Measurements from ENCODE around the gene GNG10. TPM values are rescaled to one million over a fixed set of nuclear protein-coding genes. Genes with fewer than 3 reads are reported as not detected.

The GNG10 gene
- total RNA-seq, 2 experiments from 2014 or later = 20.6 to 21.1 TPM

DNA sequence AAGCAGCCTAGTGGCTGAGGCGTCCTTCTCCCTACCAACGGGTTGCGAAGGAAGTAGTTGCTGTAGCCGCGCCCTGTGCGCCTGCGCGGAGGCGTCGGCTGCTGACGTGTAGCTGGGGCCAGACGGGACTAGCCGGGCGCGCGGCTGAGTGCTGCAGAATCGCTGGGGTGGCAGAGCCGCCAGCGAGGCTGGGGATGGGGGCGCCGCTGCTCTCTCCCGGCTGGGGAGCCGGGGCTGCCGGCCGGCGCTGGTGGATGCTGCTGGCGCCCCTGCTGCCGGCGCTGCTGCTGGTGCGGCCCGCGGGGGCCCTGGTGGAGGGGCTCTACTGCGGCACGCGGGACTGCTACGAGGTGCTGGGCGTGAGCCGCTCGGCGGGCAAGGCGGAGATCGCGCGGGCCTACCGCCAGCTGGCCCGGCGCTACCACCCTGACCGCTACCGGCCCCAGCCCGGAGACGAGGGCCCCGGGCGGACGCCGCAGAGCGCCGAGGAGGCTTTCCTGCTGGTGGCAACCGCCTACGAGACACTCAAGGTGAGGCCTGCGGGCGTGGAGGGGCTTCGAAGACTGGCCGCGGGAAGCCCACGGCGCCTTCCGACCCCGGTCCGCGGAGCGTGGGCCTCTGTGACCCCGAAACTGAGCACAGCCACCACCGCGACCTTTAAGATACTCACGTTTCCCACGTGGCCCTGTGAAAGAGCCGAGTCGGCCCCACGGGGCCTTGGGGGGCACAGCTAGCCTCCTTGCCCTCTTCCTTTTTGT, 30.0 kb upstream of the GNG10 start, which contains the start of gene DNAJC25:
Gene DNAJC25 (plus strand): TSS at position 121 of the 758 bp plus-strand sequence. CDS start 74 bp downstream, at position 195.
- Mint-ChIP-seq H3K27me3 (ENCODE audit: low read depth) (no peaks in the 10 kb centered on the region), H3K9me3 (no peaks in the 10 kb centered on the region), H3K27ac (peak within 1 kb of the TSS; percentile 79), H3K4me1 (ENCODE audit: low read depth) (peaks cover 42% of the 10 kb centered on the region), H3K36me3 (ENCODE audit: low read depth) (peaks cover 12% of the 10 kb centered on the region), H3K4me3 (peak within 1 kb of the TSS; percentile 92)
- intact Hi-C loops (cut with micrococcal nuclease) = loop anchor here (1.0 to 10.0 kb wide), 11 partner anchors 30 to 1374 kb away; partner anchors contain the start of genes GNG10, PTBP3, SNX30 and TXN
- peak; percentile 97 for DNase-seq
- CTCF ChIA-PET = interaction anchor here (0.9 kb wide), 1 partner anchor 10 kb away, joined by 4 read pairs; no protein-coding TSS in a partner anchor

DNA sequence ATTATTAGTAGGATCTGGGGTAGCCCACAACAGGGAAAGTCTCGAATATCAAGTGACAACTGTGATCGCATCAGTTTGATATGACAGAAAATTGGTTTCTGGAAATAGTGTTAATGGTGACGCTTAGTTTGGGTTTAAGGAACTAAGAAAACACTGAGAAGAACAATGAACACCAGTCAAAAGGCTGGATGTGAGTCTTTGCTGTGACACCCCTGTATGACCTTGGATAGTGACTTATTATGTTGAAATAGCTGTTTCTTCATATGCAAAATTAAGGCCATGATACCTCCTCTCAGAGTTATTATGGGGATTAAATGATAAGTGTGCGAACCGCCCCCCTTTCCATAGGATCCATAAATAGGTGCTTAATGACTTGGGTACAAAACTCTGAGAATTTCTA, 29.3 kb upstream of the GNG10 start:
- peaks cover 42% of the 10 kb centered on the region for H3K4me1 Mint-ChIP-seq (ENCODE audit: low read depth)

DNA sequence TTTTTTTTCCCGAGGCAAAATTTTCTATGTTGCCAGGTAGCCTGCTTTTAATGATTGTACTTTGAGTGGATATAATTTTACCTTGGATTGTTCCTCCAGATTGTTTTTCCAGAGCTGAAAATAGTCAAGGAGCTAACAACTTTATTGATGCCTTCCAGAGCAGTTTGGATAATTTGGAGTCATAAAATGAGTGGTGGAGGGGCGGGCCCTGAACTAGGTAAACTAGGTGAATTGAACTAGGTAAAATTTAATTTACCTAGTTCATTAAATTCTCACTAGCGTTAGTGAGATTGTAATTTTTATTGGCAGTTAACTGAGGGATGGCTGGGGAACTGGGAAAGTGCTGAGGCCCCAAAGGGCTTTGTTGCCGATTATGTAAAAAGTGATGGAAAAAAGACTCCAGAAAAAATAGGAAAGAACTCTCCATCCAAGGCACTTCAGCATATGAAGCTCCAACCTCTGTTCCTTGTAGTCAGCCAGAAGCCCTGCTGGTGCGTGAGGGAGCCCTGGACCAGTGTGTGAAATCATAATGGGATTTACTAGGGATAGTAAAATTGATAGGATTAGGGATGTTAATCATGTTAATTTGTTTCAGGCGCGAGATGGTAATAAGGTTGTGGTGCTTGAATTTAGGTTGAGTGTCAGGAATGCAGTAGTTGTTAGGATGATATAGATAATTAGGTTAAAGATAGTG, 28.6 kb upstream of the GNG10 start:
- Mint-ChIP-seq H3K27ac (no peak overlapping the region), H3K9me3 (no peaks in the 10 kb centered on the region), H3K27me3 (ENCODE audit: low read depth) (no peaks in the 10 kb centered on the region), H3K36me3 (ENCODE audit: low read depth) (peaks cover 12% of the 10 kb centered on the region), H3K4me1 (ENCODE audit: low read depth) (peaks cover 42% of the 10 kb centered on the region), H3K4me3 (peak overlapping the region; percentile 90)
- no peak for DNase-seq
- intact Hi-C loops (cut with micrococcal nuclease) = loop anchor here (5.0 to 10.0 kb wide), 3 partner anchors 284 to 1376 kb away; partner anchors contain the start of genes SNX30 and TXN
- CTCF ChIA-PET = no interaction called here

More for the DNA sequence above, 29.3 kb upstream of the GNG10 start:
- H3K36me3 Mint-ChIP-seq (ENCODE audit: low read depth) = peaks cover 12% of the 10 kb centered on the region
- H3K27ac Mint-ChIP-seq = peak overlapping the region; percentile 75
- no peaks in the 10 kb centered on the region for H3K9me3 Mint-ChIP-seq
- H3K27me3 Mint-ChIP-seq (ENCODE audit: low read depth) = no peaks in the 10 kb centered on the region
- H3K4me3 Mint-ChIP-seq = peak overlapping the region; percentile 90
- no peak for DNase-seq
- intact Hi-C loops (cut with micrococcal nuclease) = loop anchor here (5.0 to 10.0 kb wide), 3 partner anchors 285 to 1375 kb away; partner anchors contain the start of genes SNX30 and TXN
- CTCF ChIA-PET = no interaction called here

DNA sequence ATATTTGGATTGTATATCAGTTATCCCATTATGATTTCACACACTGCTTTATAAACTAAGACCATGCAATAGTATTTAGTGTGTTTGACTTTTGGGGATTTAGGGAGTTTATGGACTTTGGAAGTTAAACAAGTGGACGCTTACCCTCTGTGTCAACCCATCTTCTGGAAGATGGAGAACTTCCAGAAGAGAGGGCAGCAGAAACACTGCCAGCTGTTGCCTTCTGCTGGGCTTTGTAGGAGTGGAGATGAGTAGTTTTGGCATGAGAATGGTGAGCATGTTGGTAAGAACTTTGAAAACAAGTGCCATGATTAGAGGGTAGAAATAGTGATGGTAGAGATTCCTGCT, 28.0 kb upstream of the GNG10 start:
- H3K4me3 Mint-ChIP-seq = peak overlapping the region; percentile 90
- H3K27me3 Mint-ChIP-seq (ENCODE audit: low read depth) = no peaks in the 10 kb centered on the region
- no peaks in the 10 kb centered on the region for H3K9me3 Mint-ChIP-seq
- no peak overlapping the region for H3K27ac Mint-ChIP-seq
- CTCF ChIA-PET = no interaction called here
- peaks cover 12% of the 10 kb centered on the region for H3K36me3 Mint-ChIP-seq (ENCODE audit: low read depth)
- peaks cover 42% of the 10 kb centered on the region for H3K4me1 Mint-ChIP-seq (ENCODE audit: low read depth)
- no peak for DNase-seq
- intact Hi-C loops (cut with micrococcal nuclease) = loop anchor here (5.0 to 10.0 kb wide), 3 partner anchors 284 to 1376 kb away; partner anchors contain the start of genes SNX30 and TXN

DNA sequence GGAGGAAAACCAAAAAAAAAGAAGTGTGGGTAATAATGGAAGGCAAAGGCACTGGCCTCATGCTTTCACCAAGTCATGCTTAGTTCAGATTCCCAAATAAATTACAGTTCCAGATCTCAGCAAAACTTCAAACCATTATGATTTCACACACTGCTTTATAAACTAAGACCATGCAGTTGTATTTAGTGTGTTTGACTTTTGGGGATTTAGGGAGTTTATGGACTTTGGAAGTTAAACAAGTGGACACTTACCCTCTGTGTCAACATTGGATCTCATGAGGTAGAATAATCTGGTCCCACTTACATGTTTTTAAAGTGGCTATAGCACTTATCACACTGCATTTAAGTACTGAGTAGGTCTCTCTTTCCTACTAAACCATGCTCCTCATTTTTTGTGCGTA, 26.5 kb upstream of the GNG10 start:
- Mint-ChIP-seq H3K36me3 (ENCODE audit: low read depth) (peaks cover 12% of the 10 kb centered on the region), H3K4me3 (no peak overlapping the region), H3K27ac (no peak overlapping the region), H3K27me3 (ENCODE audit: low read depth) (no peaks in the 10 kb centered on the region), H3K4me1 (ENCODE audit: low read depth) (peaks cover 42% of the 10 kb centered on the region), H3K9me3 (no peaks in the 10 kb centered on the region)
- intact Hi-C loops (cut with micrococcal nuclease) = loop anchor here (5.0 to 10.0 kb wide), 3 partner anchors 282 to 1378 kb away; partner anchors contain the start of genes SNX30 and TXN
- CTCF ChIA-PET = no interaction called here
- DNase-seq = no peak

DNA sequence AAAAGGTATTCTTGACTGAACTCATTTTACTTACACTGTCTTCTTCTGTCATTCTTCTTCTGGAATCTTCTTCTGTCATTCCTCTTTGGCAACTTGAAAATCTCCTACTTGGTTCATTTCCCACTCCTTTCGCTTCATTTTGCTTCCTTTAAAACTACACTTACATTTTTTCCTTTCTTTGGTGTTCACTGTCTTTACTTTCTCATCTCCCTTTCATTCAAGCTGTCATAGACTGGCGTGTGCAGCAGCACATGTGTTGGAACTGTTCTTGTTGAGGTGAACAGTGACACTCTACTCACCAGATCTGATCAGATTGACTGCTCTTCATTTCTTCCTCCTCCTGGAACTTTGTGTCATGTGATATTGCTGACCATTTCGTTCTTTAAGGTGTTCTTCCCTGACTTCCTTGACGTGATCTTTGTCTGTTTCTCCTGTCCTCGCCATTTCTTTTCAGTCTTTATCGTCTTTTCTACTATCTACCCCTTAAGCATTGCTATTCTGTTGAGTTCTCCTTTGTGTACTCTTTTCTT, 23.9 kb upstream of the GNG10 start:
- no peaks in the 10 kb centered on the region for H3K9me3 Mint-ChIP-seq
- CTCF ChIA-PET = no interaction called here
- peaks cover 37% of the 10 kb centered on the region for H3K4me1 Mint-ChIP-seq (ENCODE audit: low read depth)
- H3K27me3 Mint-ChIP-seq (ENCODE audit: low read depth) = no peaks in the 10 kb centered on the region
- intact Hi-C loops (cut with micrococcal nuclease) = loop anchor here (10.0 kb wide), 1 partner anchor 1117 kb away; the partner anchor contains the start of gene SNX30
- no peak overlapping the region for H3K4me3 Mint-ChIP-seq
- DNase-seq = no peak
- peaks cover 5% of the 10 kb centered on the region for H3K36me3 Mint-ChIP-seq (ENCODE audit: low read depth)
- no peak overlapping the region for H3K27ac Mint-ChIP-seq

DNA sequence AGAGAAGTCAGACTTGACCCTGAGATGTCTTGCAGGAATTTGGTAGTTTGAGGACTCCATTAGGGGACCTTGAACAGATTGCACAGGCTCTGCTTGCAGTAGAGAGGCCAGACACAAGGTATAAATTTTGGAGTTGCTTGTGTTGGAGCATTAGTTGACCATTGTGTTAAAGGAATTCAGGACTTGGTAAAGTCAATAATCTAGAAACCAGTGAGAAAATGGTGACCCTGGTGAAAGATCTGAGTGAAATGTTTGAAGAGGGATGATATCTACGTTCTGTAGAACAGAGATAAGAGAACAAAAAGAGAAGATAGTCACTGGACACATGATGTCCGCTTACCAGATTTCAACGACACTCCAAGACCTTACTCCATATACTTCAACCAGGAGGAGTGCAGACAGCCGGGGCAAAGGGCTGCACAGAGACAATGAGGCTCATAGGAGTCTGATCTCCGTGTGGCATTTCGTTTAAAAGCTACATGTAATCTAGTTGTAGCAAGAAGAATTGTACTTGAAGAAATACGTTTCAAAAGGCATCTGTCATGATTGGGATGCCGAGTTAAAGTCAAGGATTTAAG, 17.1 kb upstream of the GNG10 start:
- no peaks in the 10 kb centered on the region for H3K9me3 Mint-ChIP-seq
- DNase-seq = no peak
- peaks cover 24% of the 10 kb centered on the region for H3K36me3 Mint-ChIP-seq (ENCODE audit: low read depth)
- no peak overlapping the region for H3K27ac Mint-ChIP-seq
- no peaks in the 10 kb centered on the region for H3K4me1 Mint-ChIP-seq (ENCODE audit: low read depth)
- intact Hi-C loops (cut with micrococcal nuclease) = no loop called here
- no peak overlapping the region for H3K4me3 Mint-ChIP-seq
- no peaks in the 10 kb centered on the region for H3K27me3 Mint-ChIP-seq (ENCODE audit: low read depth)
- CTCF ChIA-PET = interaction anchor here (0.6 to 0.9 kb wide), 3 partner anchors 16 to 31 kb away, joined by 3 to 6 read pairs (median 5); no protein-coding TSS in a partner anchor

DNA sequence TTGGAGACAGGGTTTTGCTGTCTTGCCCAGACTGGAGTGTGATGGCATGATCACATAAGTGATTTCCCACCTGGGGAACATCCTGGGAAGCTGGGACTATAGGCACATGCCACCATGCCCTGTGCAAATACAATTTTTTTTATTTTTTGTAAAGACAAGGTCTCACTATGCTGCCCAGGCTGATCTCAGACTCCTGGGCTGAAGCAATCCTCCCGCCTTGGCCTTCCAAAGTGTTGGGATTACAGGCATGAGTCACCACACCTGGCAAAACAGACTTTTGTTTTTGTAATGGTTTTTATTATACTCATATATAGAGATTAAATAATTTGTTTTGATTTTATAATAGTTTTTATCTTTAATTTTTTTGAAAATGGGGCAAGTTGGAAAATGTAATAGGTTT, 15.6 kb upstream of the GNG10 start:
- DNase-seq = no peak
- peaks cover 30% of the 10 kb centered on the region for H3K36me3 Mint-ChIP-seq (ENCODE audit: low read depth)
- intact Hi-C loops (cut with micrococcal nuclease) = no loop called here

DNA sequence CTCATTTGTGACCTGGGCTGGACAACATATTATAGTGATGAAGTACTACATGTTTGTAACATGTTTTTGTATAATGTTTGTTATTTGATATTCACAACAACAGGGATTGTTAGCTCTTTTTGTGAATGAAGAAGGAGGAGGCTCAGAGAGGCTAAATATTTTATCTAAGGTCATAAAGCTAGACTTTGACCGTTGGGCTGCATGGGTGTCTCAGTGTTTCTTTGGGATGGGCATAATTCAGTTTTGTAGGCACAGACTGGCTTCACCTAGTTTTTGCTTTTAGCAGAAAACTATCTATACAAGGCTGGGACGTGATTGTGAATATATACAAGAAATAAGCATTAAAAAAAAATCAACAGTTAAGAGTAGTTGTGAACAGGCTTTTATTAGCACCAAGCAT, 15.0 kb upstream of the GNG10 start:
- H3K4me3 Mint-ChIP-seq = no peak overlapping the region
- no peaks in the 10 kb centered on the region for H3K4me1 Mint-ChIP-seq (ENCODE audit: low read depth)
- H3K9me3 Mint-ChIP-seq = no peaks in the 10 kb centered on the region
- no peak for DNase-seq
- H3K36me3 Mint-ChIP-seq (ENCODE audit: low read depth) = peaks cover 30% of the 10 kb centered on the region
- CTCF ChIA-PET = no interaction called here
- intact Hi-C loops (cut with micrococcal nuclease) = no loop called here
- H3K27ac Mint-ChIP-seq = no peak overlapping the region
- H3K27me3 Mint-ChIP-seq (ENCODE audit: low read depth) = no peaks in the 10 kb centered on the region

More for the DNA sequence above, 15.6 kb upstream of the GNG10 start:
- CTCF ChIA-PET = no interaction called here
- H3K27ac Mint-ChIP-seq = no peak overlapping the region
- no peak overlapping the region for H3K4me3 Mint-ChIP-seq
- H3K4me1 Mint-ChIP-seq (ENCODE audit: low read depth) = no peaks in the 10 kb centered on the region
- no peaks in the 10 kb centered on the region for H3K9me3 Mint-ChIP-seq
- no peaks in the 10 kb centered on the region for H3K27me3 Mint-ChIP-seq (ENCODE audit: low read depth)

DNA sequence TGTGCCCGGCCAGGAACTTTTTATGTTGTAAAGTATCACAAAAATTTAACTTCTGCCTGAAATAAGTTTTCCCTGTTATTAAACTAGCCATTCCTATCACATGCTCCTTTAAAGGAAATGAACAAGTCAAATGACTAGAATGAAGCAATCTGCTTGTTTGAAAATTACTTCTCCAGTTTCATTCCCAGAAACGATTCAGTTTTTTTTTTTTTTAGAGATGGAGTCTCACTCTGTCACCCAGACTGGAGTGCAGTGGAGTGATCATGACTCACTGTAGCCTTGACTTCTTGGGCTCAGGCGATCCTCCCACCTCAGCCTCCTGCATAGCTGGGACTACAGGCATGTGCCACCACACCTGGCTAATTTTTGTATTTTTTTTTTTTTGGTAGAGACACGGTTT, 13.3 kb upstream of the GNG10 start:
- CTCF ChIA-PET = no interaction called here
- Mint-ChIP-seq H3K27ac (no peak overlapping the region), H3K27me3 (ENCODE audit: low read depth) (no peaks in the 10 kb centered on the region), H3K9me3 (no peaks in the 10 kb centered on the region), H3K36me3 (ENCODE audit: low read depth) (peaks cover 32% of the 10 kb centered on the region), H3K4me1 (ENCODE audit: low read depth) (no peaks in the 10 kb centered on the region), H3K4me3 (no peak overlapping the region)
- intact Hi-C loops (cut with micrococcal nuclease) = no loop called here
- no peak for DNase-seq

DNA sequence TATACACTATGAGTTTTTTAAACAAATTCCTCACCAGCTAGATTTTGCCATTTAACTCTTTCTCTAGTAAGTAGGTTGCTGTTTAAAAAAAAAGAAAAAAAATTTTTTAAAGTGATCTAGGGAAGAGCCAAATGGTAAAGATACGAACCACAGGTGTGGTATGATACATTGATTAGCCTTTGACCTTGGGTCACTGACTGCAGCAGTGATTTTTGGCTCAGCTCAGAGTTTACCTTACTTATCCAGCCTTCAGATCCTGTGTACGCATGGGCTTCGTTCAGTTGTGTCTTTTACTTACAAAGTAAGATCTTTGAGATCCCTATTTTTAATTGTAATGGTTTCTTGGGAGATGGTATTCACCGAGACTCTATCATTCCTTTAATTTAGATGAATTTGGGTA, 12.4 kb upstream of the GNG10 start:
- DNase-seq = no peak
- no peaks in the 10 kb centered on the region for H3K4me1 Mint-ChIP-seq (ENCODE audit: low read depth)
- H3K4me3 Mint-ChIP-seq = no peak overlapping the region
- H3K27ac Mint-ChIP-seq = no peak overlapping the region
- CTCF ChIA-PET = no interaction called here
- no peaks in the 10 kb centered on the region for H3K27me3 Mint-ChIP-seq (ENCODE audit: low read depth)
- intact Hi-C loops (cut with micrococcal nuclease) = no loop called here
- H3K36me3 Mint-ChIP-seq (ENCODE audit: low read depth) = peaks cover 34% of the 10 kb centered on the region
- H3K9me3 Mint-ChIP-seq = no peaks in the 10 kb centered on the region

DNA sequence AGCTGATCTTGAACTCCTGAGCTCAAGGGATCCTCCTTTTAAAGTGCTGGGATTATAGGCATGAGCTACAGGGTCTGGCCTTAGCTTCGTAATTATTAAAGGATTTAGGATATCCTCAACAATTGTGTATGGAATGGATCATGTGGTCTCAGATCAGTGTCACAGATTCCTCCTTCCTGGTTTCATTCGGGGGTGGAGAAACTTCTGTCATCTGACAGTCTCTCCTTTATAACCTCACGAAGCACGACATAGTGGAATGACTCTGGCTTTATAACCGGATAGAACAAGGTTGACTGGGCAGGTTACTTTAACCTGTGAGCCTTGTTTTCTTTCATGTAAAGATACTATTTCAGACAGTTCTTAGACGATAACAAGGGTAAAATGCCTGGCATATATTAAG, 4.4 kb upstream of the GNG10 start:
- H3K4me1 Mint-ChIP-seq (ENCODE audit: low read depth) = peaks cover 9% of the 10 kb centered on the region
- peaks cover 2% of the 10 kb centered on the region for H3K27me3 Mint-ChIP-seq (ENCODE audit: low read depth)
- intact Hi-C loops (cut with micrococcal nuclease) = no loop called here
- CTCF ChIA-PET = no interaction called here
- no peak overlapping the region for H3K27ac Mint-ChIP-seq
- DNase-seq = no peak
- H3K9me3 Mint-ChIP-seq = no peaks in the 10 kb centered on the region
- no peak overlapping the region for H3K4me3 Mint-ChIP-seq
- peaks cover 17% of the 10 kb centered on the region for H3K36me3 Mint-ChIP-seq (ENCODE audit: low read depth)

Data from activated naive CD4-positive, alpha-beta T cell treated with anti-CD3 and anti-CD28 coated beads for 36 hours (primary cell).